Common myeloid progenitor, CD34-positive (primary cell): ENCODE results near the gene ALKBH5.
A peak's percentile ranks its signal among the peaks of the same experiment; 100 is the strongest.

Source experiments
- CTCF ChIA-PET: fragments of 350-600 bp; sonication (Branson Sonifier 250); formaldehyde crosslinking; loops from one replicate; lab custom pipeline; 2021; ENCODE audit warnings: antibody characterized with exemption; lab: Charles Lee
- POLR2A ChIA-PET: fragments of 350-600 bp; sonication (Branson Sonifier 250); formaldehyde crosslinking; loops from one replicate; lab custom pipeline; 2021; ENCODE audit warnings: antibody characterized with exemption; lab: Charles Lee
- DNase-seq, 3 donors: peaks; one replicate each; pipeline versions ENCODE4 v3.0.0 to v3.0.0-alpha.2; 2013
- H3K27ac ChIP-seq, 2 experiments: 1 replicate in 1 of 2; 2 replicates in 1 of 2; pipeline ENCODE4 v1.7.0; 2013; ENCODE audit warnings: inconsistent platforms in 2 of 2, low read length in 2 of 2, mild to moderate bottlenecking in 2 of 2, low read depth in 1 of 2, moderate library complexity in 1 of 2; ENCODE audit not compliant: severe bottlenecking in 2 of 2, insufficient read depth in 1 of 2, poor library complexity in 1 of 2
- H3K27me3 ChIP-seq, 5 experiments: replicated peaks in 2 of 5; 1 replicate in 3 of 5; 2 replicates in 2 of 5; pipeline versions ENCODE4 v1.6.1 to v1.7.0; 2013; ENCODE audit warnings: low read length in 4 of 5, mild to moderate bottlenecking in 2 of 5, moderate library complexity in 2 of 5, inconsistent platforms in 1 of 5; ENCODE audit not compliant: insufficient read depth in 5 of 5, control insufficient read depth in 4 of 5
- H3K36me3 ChIP-seq, 4 experiments: 1 replicate in 2 of 4; 2 replicates in 2 of 4; pipeline versions ENCODE4 v1.6.1 to v1.7.0; 2013; ENCODE audit warnings: low read length in 3 of 4, control low read depth in 1 of 4, mild to moderate bottlenecking in 1 of 4; ENCODE audit not compliant: control insufficient read depth in 4 of 4, insufficient read depth in 4 of 4
- H3K4me1 ChIP-seq, 4 experiments: 1 replicate in 3 of 4; 2 replicates in 1 of 4; pipeline versions ENCODE4 v1.6.1 to v1.7.1; 2013; ENCODE audit warnings: low read length in 3 of 4, mild to moderate bottlenecking in 3 of 4, control low read depth in 1 of 4, inconsistent platforms in 1 of 4, moderate library complexity in 1 of 4; ENCODE audit not compliant: control insufficient read depth in 4 of 4, insufficient read depth in 4 of 4; ENCODE audit errors: control extremely low read depth in 1 of 4
- H3K4me3 ChIP-seq, 7 experiments: 1 replicate in 4 of 7; 2 replicates in 3 of 7; pipeline versions ENCODE4 v1.5.1 to v1.7.0; 2013; ENCODE audit warnings: mild to moderate bottlenecking in 7 of 7, low read length in 6 of 7, moderate library complexity in 6 of 7, inconsistent platforms in 2 of 7, low read depth in 2 of 7, control low read depth in 1 of 7; ENCODE audit not compliant: insufficient read depth in 4 of 7, control insufficient read depth in 1 of 7; ENCODE audit errors: extremely low read depth in 1 of 7
- H3K9me3 ChIP-seq, 5 experiments: 1 replicate in 4 of 5; 2 replicates in 1 of 5; pipeline versions ENCODE4 v1.6.1 to v1.7.1; 2013; ENCODE audit warnings: low read length in 4 of 5, mild to moderate bottlenecking in 2 of 5, inconsistent platforms in 1 of 5, low read depth in 1 of 5, moderate library complexity in 1 of 5; ENCODE audit not compliant: control insufficient read depth in 4 of 5, insufficient read depth in 2 of 5; ENCODE audit errors: control extremely low read depth in 1 of 5
- WGBS: methylation state at CpG from one replicate; pipeline ENCODE4 v1.1.5; 2013; ENCODE audit not compliant: insufficient coverage; 5-methylcytosine and 5-hydroxymethylcytosine counted together

The ALKBH5 gene

GRCh38 chr17:18226284-18226945 lies 42.8 kb downstream of the ALKBH5 start:
- no peaks in the 10 kb centered on the region for H3K36me3 ChIP-seq
- peaks cover 0 to 18% (median 17%) of the 10 kb centered on the region in 4 experiments for H3K4me1 ChIP-seq
- WGBS, result 8% methylated on average over 10 of the region's 16 CpGs
- peak overlapping the region; percentile 40 to 86 (median 82) for H3K4me3 ChIP-seq
- ChIA-PET POLR2A (no interaction called here), CTCF (no interaction called here)
- no peaks in the 10 kb centered on the region for H3K9me3 ChIP-seq
- peak overlapping the region in 1 of 2 experiments; percentile 74 for H3K27ac ChIP-seq
- DNase-seq, result peak in 1 of 3 donors; percentile 26
- H3K27me3 ChIP-seq, result no peaks in the 10 kb centered on the region

DNA sequence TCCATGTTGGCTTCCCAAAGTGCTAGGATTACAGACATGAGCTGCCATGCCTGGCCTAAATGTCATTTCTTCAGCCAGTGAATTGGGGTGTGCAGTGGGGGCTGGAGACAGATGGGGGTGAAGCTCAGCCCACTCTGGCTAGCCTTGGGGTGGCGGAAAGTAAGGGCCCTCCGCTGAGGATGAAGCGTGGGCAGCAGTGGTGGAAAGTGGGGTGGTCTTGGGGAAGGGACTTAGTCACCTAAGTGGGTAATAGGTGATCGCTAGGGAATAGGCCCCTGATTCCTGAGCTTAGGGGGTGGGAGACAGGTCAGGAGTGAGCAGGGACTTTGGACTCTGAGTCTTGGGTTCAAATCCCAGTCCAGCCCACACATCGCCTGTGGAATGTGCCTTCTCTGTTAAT lies 44.0 kb downstream of the ALKBH5 start:
- H3K4me1 ChIP-seq, result peaks cover 0 to 18% (median 17%) of the 10 kb centered on the region in 4 experiments

GRCh38 chr17:18228176-18228682 lies 44.6 kb downstream of the ALKBH5 start:
- Histone ChIP-seq H3K4me3 (no peak overlapping the region), H3K27ac (no peak overlapping the region), H3K4me1 (peaks cover 0 to 18% (median 17%) of the 10 kb centered on the region in 4 experiments), H3K36me3 (peaks cover 0 to 1% (median 0%) of the 10 kb centered on the region in 4 experiments), H3K9me3 (no peaks in the 10 kb centered on the region), H3K27me3 (no peaks in the 10 kb centered on the region)
- ChIA-PET POLR2A (no interaction called here), CTCF (no interaction called here)
- DNase-seq, result no peak
- WGBS, result 100% methylated on average over 10 of the region's 10 CpGs

More for the DNA sequence above, 44.0 kb downstream of the ALKBH5 start:
- ChIA-PET POLR2A (interaction anchor here (0.6 kb wide), 1 partner anchor 109 kb away, joined by 3 read pairs; no protein-coding TSS in a partner anchor), CTCF (no interaction called here)
- Histone ChIP-seq H3K4me3 (no peak overlapping the region), H3K9me3 (no peaks in the 10 kb centered on the region), H3K27ac (no peak overlapping the region), H3K27me3 (no peaks in the 10 kb centered on the region), H3K36me3 (no peaks in the 10 kb centered on the region)
- DNase-seq, result no peak
- WGBS, result 92% methylated on average over 5 of the region's 5 CpGs

DNA sequence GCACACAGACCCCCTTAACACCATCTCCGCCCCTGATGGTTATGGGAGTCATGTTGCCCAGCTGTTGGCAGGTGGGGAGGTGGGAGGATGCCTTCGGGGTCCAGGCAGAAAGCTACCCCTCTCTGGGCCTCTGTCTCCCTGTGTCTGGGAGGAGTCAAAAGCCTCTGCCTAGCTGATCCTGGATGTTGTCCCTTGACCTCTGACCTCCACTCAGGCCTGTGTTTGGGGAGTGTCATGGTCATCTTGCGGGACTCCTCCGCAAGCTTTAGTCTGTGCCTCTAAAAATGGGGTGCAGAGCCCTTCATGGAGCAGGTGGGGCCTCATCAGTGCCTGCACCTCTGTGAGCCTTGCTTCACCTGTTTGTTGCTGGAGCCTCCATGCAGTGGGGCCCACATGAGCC lies 45.6 kb downstream of the ALKBH5 start:
- Histone ChIP-seq H3K27ac (no peak overlapping the region), H3K27me3 (no peaks in the 10 kb centered on the region), H3K4me3 (no peak overlapping the region), H3K9me3 (no peaks in the 10 kb centered on the region), H3K36me3 (peaks cover under 1 to 10% (median 3%) of the 10 kb centered on the region in 4 experiments), H3K4me1 (peaks cover 0 to 17% (median 15%) of the 10 kb centered on the region in 4 experiments)
- DNase-seq, result no peak
- 100% methylated on average over 2 of the region's 4 CpGs for WGBS
- ChIA-PET CTCF (interaction anchor here (0.6 kb wide), 1 partner anchor 13 kb away, joined by 3 read pairs; no protein-coding TSS in a partner anchor), POLR2A (no interaction called here)

GRCh38 chr17:18229771-18230170 lies 46.1 kb downstream of the ALKBH5 start:
- ChIA-PET CTCF (interaction anchor here (1.2 kb wide), 1 partner anchor 9 kb away, joined by 3 read pairs; no protein-coding TSS in a partner anchor), POLR2A (no interaction called here)
- Histone ChIP-seq H3K9me3 (no peaks in the 10 kb centered on the region), H3K4me1 (peaks cover 0 to 16% (median 13%) of the 10 kb centered on the region in 4 experiments), H3K27ac (no peak overlapping the region), H3K27me3 (no peaks in the 10 kb centered on the region), H3K4me3 (no peak overlapping the region), H3K36me3 (peaks cover 2 to 15% (median 7%) of the 10 kb centered on the region in 4 experiments)
- WGBS, result 100% methylated on average over 2 of the region's 7 CpGs
- DNase-seq, result no peak

GRCh38 chr17:18230288-18231141 lies 46.9 kb downstream of the ALKBH5 start:
- Histone ChIP-seq H3K27ac (no peak overlapping the region), H3K27me3 (no peaks in the 10 kb centered on the region), H3K9me3 (no peaks in the 10 kb centered on the region), H3K4me1 (peaks cover 0 to 12% (median 9%) of the 10 kb centered on the region in 4 experiments), H3K36me3 (peaks cover 2 to 23% (median 8%) of the 10 kb centered on the region in 4 experiments), H3K4me3 (no peak overlapping the region)
- CTCF ChIA-PET, result interaction anchor here (1.2 kb wide), 1 partner anchor 9 kb away, joined by 3 read pairs; no protein-coding TSS in a partner anchor
- 93% methylated on average over 13 of the region's 14 CpGs for WGBS
- POLR2A ChIA-PET, result no interaction called here
- DNase-seq, result no peak
